K562 (cell line): ENCODE measurements around the gene NKG7. TPM values are rescaled to one million over a fixed set of nuclear protein-coding genes. Genes with fewer than 3 reads are reported as not detected.

Source experiments
- CEBPB ChIP-seq: fragments of 450-650 bp; IDR thresholded peaks from 2 replicates; pipeline ENCODE4 v1.6.1; 2016; ENCODE audit warnings: missing genetic modification characterization, missing compliant biosample characterization
- DIDO1 ChIP-seq: fragments of 450-650 bp; IDR thresholded peaks from 2 replicates; pipeline ENCODE4 v1.6.1; 2016; ENCODE audit warnings: low read depth, missing biosample characterization, missing genetic modification characterization
- DMBX1 ChIP-seq: fragments of 250-450 bp; sonication (Bioruptor Pico); IDR thresholded peaks from 2 replicates; pipeline ENCODE4 v1.8.0; 2022; ENCODE audit warnings: inconsistent platforms, mild to moderate bottlenecking, moderate library complexity, borderline replicate concordance
- JUN ChIP-seq, 2 experiments: sonication (generic) in 1 of 2; formaldehyde crosslinking in 1 of 2; IDR thresholded peaks; 2 replicates each; pipeline versions ENCODE4 v1.6.1 to v1.8.0; 2012 to 2022; ENCODE audit warnings: borderline replicate concordance in 2 of 2, mild to moderate bottlenecking in 2 of 2, improper control_type of control experiment in 1 of 2, low read depth in 1 of 2, low read length in 1 of 2, missing genetic modification reagents in 1 of 2
- KAT7 ChIP-seq: sonication (generic); formaldehyde crosslinking; IDR thresholded peaks from 2 replicates; pipeline ENCODE4 v1.8.0; 2022; ENCODE audit warnings: missing genetic modification reagents, mild to moderate bottlenecking, borderline replicate concordance
- KDM1A ChIP-seq, 2 experiments: fragments of 450-650 bp; IDR thresholded peaks; 2 replicates each; pipeline ENCODE4 v1.6.1; 2016; ENCODE audit warnings: mild to moderate bottlenecking in 2 of 2
- MYBL2 ChIP-seq, 2 experiments: fragments of 450-650 bp in 1 of 2; sonication (generic) in 1 of 2; formaldehyde crosslinking in 1 of 2; IDR thresholded peaks; 2 replicates each; pipeline versions ENCODE4 v1.6.1 to v1.8.1; 2017 to 2022; ENCODE audit warnings: borderline replicate concordance in 1 of 2, inconsistent platforms in 1 of 2, low read depth in 1 of 2, mild to moderate bottlenecking in 1 of 2, missing genetic modification reagents in 1 of 2, moderate library complexity in 1 of 2
- NR2C1 ChIP-seq, 2 experiments: fragments of 450-650 bp; IDR thresholded peaks; 2 replicates each; pipeline ENCODE4 v1.6.1; 2017; ENCODE audit warnings: mild to moderate bottlenecking in 2 of 2, antibody characterized with exemption in 1 of 2, inconsistent platforms in 1 of 2, missing compliant biosample characterization in 1 of 2, missing genetic modification characterization in 1 of 2
- RAD21 ChIP-seq, 2 experiments: fragments of 250-450 bp in 1 of 2; fragments of 450-650 bp in 1 of 2; sonication (Bioruptor Pico) in 1 of 2; formaldehyde crosslinking in 1 of 2; IDR thresholded peaks in 1 of 2; conservative IDR thresholded peaks in 1 of 2; 2 replicates each; pipeline versions ENCODE4 v1.4.0 to v1.8.0; 2020 to 2022; ENCODE audit warnings: mild to moderate bottlenecking in 2 of 2, moderate library complexity in 1 of 2
- TGIF2 ChIP-seq: sonication (generic); formaldehyde crosslinking; IDR thresholded peaks from 2 replicates; pipeline ENCODE4 v1.8.1; 2022; ENCODE audit warnings: mild to moderate bottlenecking, missing genetic modification reagents, moderate library complexity
- XRCC3 ChIP-seq: fragments of 450-650 bp; IDR thresholded peaks from 2 replicates; pipeline ENCODE4 v1.6.1; 2017; ENCODE audit warnings: mild to moderate bottlenecking, moderate library complexity
- ZKSCAN8 ChIP-seq: fragments of 200-800 bp; sonication (Bioruptor generic); IDR thresholded peaks from 2 replicates; pipeline ENCODE4 v1.6.1; 2016; ENCODE audit warnings: missing genetic modification characterization, missing compliant biosample characterization
- ZNF253 ChIP-seq: fragments of 250-450 bp; sonication (Bioruptor Pico); conservative IDR thresholded peaks from 2 replicates; pipeline ENCODE4 v1.6.1; 2021; ENCODE audit warnings: mild to moderate bottlenecking
- ZNF282 ChIP-seq: sonication (generic); formaldehyde crosslinking; IDR thresholded peaks from 2 replicates; pipeline ENCODE4 v1.8.1; 2023; ENCODE audit warnings: missing genetic modification reagents
- ZNF561 ChIP-seq: fragments of 450-650 bp; formaldehyde crosslinking; conservative IDR thresholded peaks from 2 replicates; pipeline ENCODE4 v1.4.0; 2020; ENCODE audit warnings: mild to moderate bottlenecking, moderate library complexity
- ZNF586 ChIP-seq: fragments of 450-650 bp; formaldehyde crosslinking; conservative IDR thresholded peaks from 2 replicates; pipeline ENCODE4 v1.4.0; 2020; ENCODE audit warnings: mild to moderate bottlenecking, moderate library complexity
- ZNF77 ChIP-seq: fragments of 250-450 bp; sonication (Bioruptor Pico); IDR thresholded peaks from 2 replicates; pipeline ENCODE4 v1.5.0; 2020
- polyA plus RNA-seq, 8 experiments: library from polyadenylated mRNA; depleted of rRNA in 4 of 8; stranded (reverse) in 5 of 8; unstranded in 3 of 8; fragments of >200 nt; fragmentation: Nextera tagmentation in 2 of 8; fragmentation: Illumina TruSeq in 1 of 8; extraction: Ambion mirVana in 2 of 8; extraction: Trizol in 1 of 8; gene quantifications; 2 replicates each; pipeline versions ENCODE4 v1.2.1 to v1.2.3, GENCODE V29; 2011 to 2014; ENCODE audit warnings: inconsistent platforms in 1 of 8, missing spikeins in 1 of 8
- total RNA-seq, 7 experiments: library from RNA; depleted of rRNA in 6 of 7; stranded (reverse); fragments of >200 nt in 6 of 7; fragmentation: Illumina TruSeq in 2 of 7; extraction: Trizol in 2 of 7; gene quantifications; 2 replicates each; pipeline versions ENCODE4 v1.2.1 to v1.2.3, GENCODE V29; 2011 to 2021; ENCODE audit warnings: low replicate concordance in 1 of 7
- TF ChIP-seq, protein P1 (sequence below): fragments of 200-800 bp; sonication (Bioruptor generic); IDR thresholded peaks from 2 replicates; pipeline ENCODE4 v1.6.1; 2017; ENCODE audit warnings: missing genetic modification characterization, missing compliant biosample characterization
- TF ChIP-seq, protein P2 (sequence below): fragments of 250-450 bp; sonication (Bioruptor Pico); IDR thresholded peaks from 2 replicates; pipeline ENCODE4 v1.5.0; 2021
- TF ChIP-seq, protein P3 (sequence below): sonication (generic); formaldehyde crosslinking; IDR thresholded peaks from 2 replicates; pipeline ENCODE4 v1.8.1; 2023; ENCODE audit warnings: mild to moderate bottlenecking, missing genetic modification reagents
- TF ChIP-seq, protein P4 (sequence below): fragments of 250-450 bp; sonication (Bioruptor Pico); IDR thresholded peaks from 2 replicates; pipeline ENCODE4 v1.5.0; 2022; ENCODE audit warnings: mild to moderate bottlenecking

The NKG7 gene
- total and polyA plus RNA-seq, 9 of the 15 experiments (the other 6 are each of a cell fraction or from before 2014, with no cell fraction given), result 0.30 to 0.70 (median 0.51) TPM; not detected in 2

DNA sequence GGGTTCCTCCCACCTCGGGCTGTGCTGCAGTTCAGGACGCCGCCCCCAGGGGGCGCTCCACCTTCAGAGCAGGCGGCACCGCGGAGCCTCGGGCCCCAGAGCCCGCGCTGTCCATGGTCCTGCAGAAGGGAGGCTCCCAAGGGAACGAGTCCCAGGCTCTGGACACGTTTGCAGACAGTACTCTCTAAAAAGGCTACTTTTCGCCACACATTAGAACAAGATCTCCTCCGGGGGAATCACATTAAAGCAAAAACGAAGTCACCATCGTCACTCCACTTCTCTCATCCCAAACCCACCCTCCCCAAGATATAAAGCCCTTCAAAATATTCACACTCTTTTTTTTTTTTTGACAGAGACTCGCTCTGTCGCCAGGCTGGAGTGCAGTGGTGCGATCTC lies 49.6 kb upstream of the NKG7 start (continued):
- TF ChIP-seq NR2C1 (IDR thresholded peaks at IDR 0.05), result no peak
- TF ChIP-seq NR2C1 (tag; IDR thresholded peaks at IDR 0.05), result peak; percentile 40; the same call in 1 of the 2 replicates
- TF ChIP-seq TGIF2 (CRISPR knock-in tag), result peak; percentile 95
- TF ChIP-seq ZNF253 (CRISPR knock-in tag), result no peak
- TF ChIP-seq DIDO1 (tag), result no peak
- no peak for TF ChIP-seq KDM1A (IDR thresholded peaks at IDR 0.05)
- TF ChIP-seq ZNF282 (CRISPR knock-in tag), result peak; percentile 27; the same call in 1 of the 2 replicates
- TF ChIP-seq XRCC3, result no peak
- TF ChIP-seq CEBPB, result no peak
- TF ChIP-seq, protein P1, sequence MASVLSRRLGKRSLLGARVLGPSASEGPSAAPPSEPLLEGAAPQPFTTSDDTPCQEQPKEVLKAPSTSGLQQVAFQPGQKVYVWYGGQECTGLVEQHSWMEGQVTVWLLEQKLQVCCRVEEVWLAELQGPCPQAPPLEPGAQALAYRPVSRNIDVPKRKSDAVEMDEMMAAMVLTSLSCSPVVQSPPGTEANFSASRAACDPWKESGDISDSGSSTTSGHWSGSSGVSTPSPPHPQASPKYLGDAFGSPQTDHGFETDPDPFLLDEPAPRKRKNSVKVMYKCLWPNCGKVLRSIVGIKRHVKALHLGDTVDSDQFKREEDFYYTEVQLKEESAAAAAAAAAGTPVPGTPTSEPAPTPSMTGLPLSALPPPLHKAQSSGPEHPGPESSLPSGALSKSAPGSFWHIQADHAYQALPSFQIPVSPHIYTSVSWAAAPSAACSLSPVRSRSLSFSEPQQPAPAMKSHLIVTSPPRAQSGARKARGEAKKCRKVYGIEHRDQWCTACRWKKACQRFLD (CRISPR knock-in tag), result peak; percentile 39; the same call in 1 of the 2 replicates
- no peak for TF ChIP-seq ZNF77 (CRISPR knock-in tag)
- peak; percentile 90; the same call in 1 of the 2 replicates for TF ChIP-seq KAT7 (CRISPR knock-in tag)
- TF ChIP-seq RAD21 (CRISPR knock-in tag; conservative IDR thresholded peaks at IDR 0.05 in 1 of 2, IDR thresholded peaks at IDR 0.05 in 1 of 2), result peak; percentile 98 to 100
- TF ChIP-seq ZKSCAN8 (CRISPR knock-in tag), result no peak
- TF ChIP-seq, protein P2, sequence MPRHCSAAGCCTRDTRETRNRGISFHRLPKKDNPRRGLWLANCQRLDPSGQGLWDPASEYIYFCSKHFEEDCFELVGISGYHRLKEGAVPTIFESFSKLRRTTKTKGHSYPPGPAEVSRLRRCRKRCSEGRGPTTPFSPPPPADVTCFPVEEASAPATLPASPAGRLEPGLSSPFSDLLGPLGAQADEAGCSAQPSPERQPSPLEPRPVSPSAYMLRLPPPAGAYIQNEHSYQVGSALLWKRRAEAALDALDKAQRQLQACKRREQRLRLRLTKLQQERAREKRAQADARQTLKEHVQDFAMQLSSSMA (CRISPR knock-in tag), result no peak
- peak; percentile 75; the same call in 1 of the 2 replicates for TF ChIP-seq DMBX1
- TF ChIP-seq, protein P3, sequence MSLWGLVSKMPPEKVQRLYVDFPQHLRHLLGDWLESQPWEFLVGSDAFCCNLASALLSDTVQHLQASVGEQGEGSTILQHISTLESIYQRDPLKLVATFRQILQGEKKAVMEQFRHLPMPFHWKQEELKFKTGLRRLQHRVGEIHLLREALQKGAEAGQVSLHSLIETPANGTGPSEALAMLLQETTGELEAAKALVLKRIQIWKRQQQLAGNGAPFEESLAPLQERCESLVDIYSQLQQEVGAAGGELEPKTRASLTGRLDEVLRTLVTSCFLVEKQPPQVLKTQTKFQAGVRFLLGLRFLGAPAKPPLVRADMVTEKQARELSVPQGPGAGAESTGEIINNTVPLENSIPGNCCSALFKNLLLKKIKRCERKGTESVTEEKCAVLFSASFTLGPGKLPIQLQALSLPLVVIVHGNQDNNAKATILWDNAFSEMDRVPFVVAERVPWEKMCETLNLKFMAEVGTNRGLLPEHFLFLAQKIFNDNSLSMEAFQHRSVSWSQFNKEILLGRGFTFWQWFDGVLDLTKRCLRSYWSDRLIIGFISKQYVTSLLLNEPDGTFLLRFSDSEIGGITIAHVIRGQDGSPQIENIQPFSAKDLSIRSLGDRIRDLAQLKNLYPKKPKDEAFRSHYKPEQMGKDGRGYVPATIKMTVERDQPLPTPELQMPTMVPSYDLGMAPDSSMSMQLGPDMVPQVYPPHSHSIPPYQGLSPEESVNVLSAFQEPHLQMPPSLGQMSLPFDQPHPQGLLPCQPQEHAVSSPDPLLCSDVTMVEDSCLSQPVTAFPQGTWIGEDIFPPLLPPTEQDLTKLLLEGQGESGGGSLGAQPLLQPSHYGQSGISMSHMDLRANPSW (CRISPR knock-in tag), result peak; percentile 95; the same call in 1 of the 2 replicates
- TF ChIP-seq ZNF586 (CRISPR knock-in tag), result no peak
- no peak for TF ChIP-seq MYBL2 (IDR thresholded peaks at IDR 0.05; ENCODE audit: low read depth)
- no peak for TF ChIP-seq MYBL2 (CRISPR knock-in tag; IDR thresholded peaks at IDR 0.05; ENCODE audit: borderline replicate concordance)
- no peak for TF ChIP-seq ZNF561 (CRISPR knock-in tag)
- peak; percentile 37; the same call in 1 of the 2 replicates for TF ChIP-seq JUN (IDR thresholded peaks at IDR 0.05; ENCODE audit: borderline replicate concordance, low read depth, low read length)
- TF ChIP-seq JUN (CRISPR knock-in tag; IDR thresholded peaks at IDR 0.05; ENCODE audit: borderline replicate concordance), result peak; percentile 81; the same call in 1 of the 2 replicates
- TF ChIP-seq, protein P4, sequence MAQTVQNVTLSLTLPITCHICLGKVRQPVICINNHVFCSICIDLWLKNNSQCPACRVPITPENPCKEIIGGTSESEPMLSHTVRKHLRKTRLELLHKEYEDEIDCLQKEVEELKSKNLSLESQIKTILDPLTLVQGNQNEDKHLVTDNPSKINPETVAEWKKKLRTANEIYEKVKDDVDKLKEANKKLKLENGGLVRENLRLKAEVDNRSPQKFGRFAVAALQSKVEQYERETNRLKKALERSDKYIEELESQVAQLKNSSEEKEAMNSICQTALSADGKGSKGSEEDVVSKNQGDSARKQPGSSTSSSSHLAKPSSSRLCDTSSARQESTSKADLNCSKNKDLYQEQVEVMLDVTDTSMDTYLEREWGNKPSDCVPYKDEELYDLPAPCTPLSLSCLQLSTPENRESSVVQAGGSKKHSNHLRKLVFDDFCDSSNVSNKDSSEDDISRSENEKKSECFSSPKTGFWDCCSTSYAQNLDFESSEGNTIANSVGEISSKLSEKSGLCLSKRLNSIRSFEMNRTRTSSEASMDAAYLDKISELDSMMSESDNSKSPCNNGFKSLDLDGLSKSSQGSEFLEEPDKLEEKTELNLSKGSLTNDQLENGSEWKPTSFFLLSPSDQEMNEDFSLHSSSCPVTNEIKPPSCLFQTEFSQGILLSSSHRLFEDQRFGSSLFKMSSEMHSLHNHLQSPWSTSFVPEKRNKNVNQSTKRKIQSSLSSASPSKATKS, result no peak
